Panc1 (cell line): Measurements from ENCODE around the gene PIWIL1. TPM values are rescaled to one million over a fixed set of nuclear protein-coding genes. Genes with fewer than 3 reads are reported as not detected.

Experiments
- ATAC-seq: fragments of 200-7000 bp; cut with Tn5 transposase; 2 replicates; pipeline ENCODE4 v1.9.1; 2020; ENCODE audit warnings: mild to moderate bottlenecking, moderate library complexity
- BruUV-seq: library from RNA; stranded (reverse); fragments of 400-500 nt; replicated peaks from 2 replicates; lab custom pipeline; 2021; lab: Mats Ljungman, UMichigan
- CTCF ChIA-PET: fragments of 300-600 bp; sonication (Branson Sonifier 250); formaldehyde crosslinking; loops from one replicate; lab custom pipeline; 2022; ENCODE audit warnings: antibody characterized with exemption; lab: Charles Lee
- POLR2A ChIA-PET: fragments of 300-600 bp; sonication (Branson Sonifier 250); formaldehyde crosslinking; loops from one replicate; lab custom pipeline; 2022; ENCODE audit warnings: antibody characterized with exemption; lab: Charles Lee
- DNase-seq: peaks from one replicate; pipeline ENCODE4 v3.0.0-alpha.2; 2010; ENCODE audit warnings: low read depth, low spot score
- H3K27ac ChIP-seq: 2 replicates; pipeline ENCODE4 v1.5.1; 2011; ENCODE audit warnings: mild to moderate bottlenecking, low read length, inconsistent platforms
- H3K27me3 ChIP-seq: fragments of 200-500 bp; sonication (Bioruptor generic); 2 replicates; pipeline ENCODE4 v1.6.0; 2014; ENCODE audit warnings: low read length, inconsistent platforms; ENCODE audit not compliant: control insufficient read depth, insufficient read depth
- H3K36me3 ChIP-seq: fragments of 200-500 bp; sonication (Bioruptor generic); 2 replicates; pipeline ENCODE4 v1.5.1; 2014; ENCODE audit warnings: inconsistent platforms, mild to moderate bottlenecking, low read length, moderate library complexity; ENCODE audit not compliant: control insufficient read depth, insufficient read depth
- H3K4me1 ChIP-seq: 2 replicates; pipeline ENCODE4 v1.5.1; 2011; ENCODE audit warnings: inconsistent platforms, mild to moderate bottlenecking, low read length, moderate library complexity; ENCODE audit not compliant: control insufficient read depth, insufficient read depth
- H3K4me3 ChIP-seq, 2 experiments: 2 replicates each; pipeline ENCODE4 v1.5.1; 2011 to 2012; ENCODE audit warnings: low read depth in 2 of 2, low read length in 2 of 2, mild to moderate bottlenecking in 2 of 2, inconsistent platforms in 1 of 2, moderate library complexity in 1 of 2
- H3K9me3 ChIP-seq: fragments of 200-500 bp; sonication (Bioruptor generic); 2 replicates; pipeline ENCODE4 v1.5.1; 2014; ENCODE audit warnings: low read depth, mild to moderate bottlenecking, inconsistent platforms, low read length, moderate library complexity; ENCODE audit not compliant: control insufficient read depth, insufficient read depth
- POLR2AphosphoS5 ChIP-seq: IDR thresholded peaks from 2 replicates; pipeline ENCODE4 v1.6.1; 2012; ENCODE audit warnings: mild to moderate bottlenecking, low read depth, low read length, moderate library complexity
- SIN3A ChIP-seq: IDR thresholded peaks from 2 replicates; pipeline ENCODE4 v1.6.1; 2012; ENCODE audit warnings: low read depth, mild to moderate bottlenecking, low read length, moderate library complexity, borderline replicate concordance; ENCODE audit not compliant: insufficient read depth
- TCF7L2 ChIP-seq: IDR thresholded peaks from 2 replicates; pipeline ENCODE4 v1.6.1; 2011; ENCODE audit warnings: mild to moderate bottlenecking, low read depth, low read length, inconsistent platforms
- in situ Hi-C: cut with HindIII; loops from 2 replicates; pipeline ENCODE4 v1.10.0; 2016; ENCODE audit warnings: low sequenced_read_pairs, low pct_unique_long_range_greater_than_20kb
- intact Hi-C: fragments of 100-400 bp; cut with micrococcal nuclease; formaldehyde crosslinking; loops from one replicate; pipeline ENCODE4 v1.10.0; 2022; ENCODE audit not compliant: unreplicated experiment
- total RNA-seq: library from RNA; stranded (reverse); gene quantifications from one replicate; pipeline ENCODE4 v1.2.1, GENCODE V29; 2021; ENCODE audit not compliant: unreplicated experiment
- TF ChIP-seq, protein P1 (sequence below), 2 experiments: IDR thresholded peaks; 2 replicates each; pipeline ENCODE4 v1.6.1; 2011 to 2012; ENCODE audit warnings: low read depth in 2 of 2, control low read depth in 1 of 2, low read length in 1 of 2, mild to moderate bottlenecking in 1 of 2, moderate library complexity in 1 of 2; ENCODE audit not compliant: insufficient read depth in 1 of 2
- TF ChIP-seq, protein P2 (sequence below): fragments of 450-650 bp; IDR thresholded peaks from 2 replicates; pipeline ENCODE4 v1.5.1; 2017; ENCODE audit warnings: mild to moderate bottlenecking

PIWIL1 gene
- total RNA-seq, 1 experiment from 2014 or later = not detected

DNA sequence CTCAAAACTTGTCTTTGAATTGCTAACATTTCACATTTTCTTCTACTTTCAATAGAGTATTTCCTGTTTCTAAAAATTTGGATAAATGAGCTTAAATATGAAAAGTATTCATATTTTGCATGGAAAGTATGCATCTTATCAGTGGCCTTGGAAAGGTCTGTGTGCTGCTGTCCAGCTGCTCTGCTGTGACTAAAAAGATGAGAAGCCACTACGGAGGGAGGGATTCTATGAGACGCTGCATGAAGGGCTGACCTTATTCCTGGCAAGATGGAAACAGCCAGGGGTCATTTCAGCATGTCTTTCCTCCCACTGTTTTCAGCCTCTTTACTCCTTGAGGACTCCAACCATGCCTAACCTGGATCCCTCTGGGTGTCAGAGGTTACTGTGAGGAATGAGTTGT is 13.0 kb downstream of the PIWIL1 start:
- H3K9me3 ChIP-seq = no peaks in the 10 kb centered on the region
- H3K27me3 ChIP-seq = peaks cover 9% of the 10 kb centered on the region
- H3K27ac ChIP-seq = no peak overlapping the region
- TF ChIP-seq, protein P1, sequence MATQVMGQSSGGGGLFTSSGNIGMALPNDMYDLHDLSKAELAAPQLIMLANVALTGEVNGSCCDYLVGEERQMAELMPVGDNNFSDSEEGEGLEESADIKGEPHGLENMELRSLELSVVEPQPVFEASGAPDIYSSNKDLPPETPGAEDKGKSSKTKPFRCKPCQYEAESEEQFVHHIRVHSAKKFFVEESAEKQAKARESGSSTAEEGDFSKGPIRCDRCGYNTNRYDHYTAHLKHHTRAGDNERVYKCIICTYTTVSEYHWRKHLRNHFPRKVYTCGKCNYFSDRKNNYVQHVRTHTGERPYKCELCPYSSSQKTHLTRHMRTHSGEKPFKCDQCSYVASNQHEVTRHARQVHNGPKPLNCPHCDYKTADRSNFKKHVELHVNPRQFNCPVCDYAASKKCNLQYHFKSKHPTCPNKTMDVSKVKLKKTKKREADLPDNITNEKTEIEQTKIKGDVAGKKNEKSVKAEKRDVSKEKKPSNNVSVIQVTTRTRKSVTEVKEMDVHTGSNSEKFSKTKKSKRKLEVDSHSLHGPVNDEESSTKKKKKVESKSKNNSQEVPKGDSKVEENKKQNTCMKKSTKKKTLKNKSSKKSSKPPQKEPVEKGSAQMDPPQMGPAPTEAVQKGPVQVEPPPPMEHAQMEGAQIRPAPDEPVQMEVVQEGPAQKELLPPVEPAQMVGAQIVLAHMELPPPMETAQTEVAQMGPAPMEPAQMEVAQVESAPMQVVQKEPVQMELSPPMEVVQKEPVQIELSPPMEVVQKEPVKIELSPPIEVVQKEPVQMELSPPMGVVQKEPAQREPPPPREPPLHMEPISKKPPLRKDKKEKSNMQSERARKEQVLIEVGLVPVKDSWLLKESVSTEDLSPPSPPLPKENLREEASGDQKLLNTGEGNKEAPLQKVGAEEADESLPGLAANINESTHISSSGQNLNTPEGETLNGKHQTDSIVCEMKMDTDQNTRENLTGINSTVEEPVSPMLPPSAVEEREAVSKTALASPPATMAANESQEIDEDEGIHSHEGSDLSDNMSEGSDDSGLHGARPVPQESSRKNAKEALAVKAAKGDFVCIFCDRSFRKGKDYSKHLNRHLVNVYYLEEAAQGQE (IDR thresholded peaks at IDR 0.05; ENCODE audit: insufficient read depth in 1 of 2, low read depth in 2 of 2, low read length in 1 of 2) = no peak
- no peak for TF ChIP-seq TCF7L2
- TF ChIP-seq, protein P2, sequence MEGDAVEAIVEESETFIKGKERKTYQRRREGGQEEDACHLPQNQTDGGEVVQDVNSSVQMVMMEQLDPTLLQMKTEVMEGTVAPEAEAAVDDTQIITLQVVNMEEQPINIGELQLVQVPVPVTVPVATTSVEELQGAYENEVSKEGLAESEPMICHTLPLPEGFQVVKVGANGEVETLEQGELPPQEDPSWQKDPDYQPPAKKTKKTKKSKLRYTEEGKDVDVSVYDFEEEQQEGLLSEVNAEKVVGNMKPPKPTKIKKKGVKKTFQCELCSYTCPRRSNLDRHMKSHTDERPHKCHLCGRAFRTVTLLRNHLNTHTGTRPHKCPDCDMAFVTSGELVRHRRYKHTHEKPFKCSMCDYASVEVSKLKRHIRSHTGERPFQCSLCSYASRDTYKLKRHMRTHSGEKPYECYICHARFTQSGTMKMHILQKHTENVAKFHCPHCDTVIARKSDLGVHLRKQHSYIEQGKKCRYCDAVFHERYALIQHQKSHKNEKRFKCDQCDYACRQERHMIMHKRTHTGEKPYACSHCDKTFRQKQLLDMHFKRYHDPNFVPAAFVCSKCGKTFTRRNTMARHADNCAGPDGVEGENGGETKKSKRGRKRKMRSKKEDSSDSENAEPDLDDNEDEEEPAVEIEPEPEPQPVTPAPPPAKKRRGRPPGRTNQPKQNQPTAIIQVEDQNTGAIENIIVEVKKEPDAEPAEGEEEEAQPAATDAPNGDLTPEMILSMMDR = no peak
- TF ChIP-seq SIN3A = no peak
- TF ChIP-seq POLR2AphosphoS5 = no peak
- H3K4me3 ChIP-seq = no peak overlapping the region
- in situ Hi-C loops (no loop called here), intact Hi-C loops (no loop called here)
- no peaks in the 10 kb centered on the region for H3K4me1 ChIP-seq
- no peaks in the 10 kb centered on the region for H3K36me3 ChIP-seq
- no peak for ATAC-seq
- BruUV-seq = no TSS peak
- no peak for DNase-seq
- ChIA-PET POLR2A (no interaction called here), CTCF (no interaction called here)

DNA sequence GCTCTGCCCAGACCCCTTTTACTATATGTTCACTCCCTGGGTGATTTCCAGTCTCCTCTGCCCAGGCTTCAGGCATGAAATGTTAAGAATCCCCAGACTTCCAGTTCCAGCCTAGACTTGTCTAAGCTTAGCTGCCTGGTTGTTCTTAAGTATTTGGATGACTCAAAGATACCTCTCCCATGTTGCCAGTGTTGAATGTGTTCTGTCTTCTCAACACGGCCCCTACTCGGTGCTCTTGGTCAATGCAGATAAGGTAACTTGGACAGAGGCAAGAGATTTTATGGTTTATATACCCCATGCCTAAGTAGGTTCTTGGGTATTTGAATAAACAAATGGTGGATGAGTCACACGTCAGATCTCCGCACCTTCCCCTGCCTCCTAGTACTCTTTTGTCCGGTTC is 13.6 kb downstream of the PIWIL1 start:
- H3K4me1 ChIP-seq = no peaks in the 10 kb centered on the region
- peaks cover 12% of the 10 kb centered on the region for H3K27me3 ChIP-seq
- intact Hi-C loops = no loop called here
- in situ Hi-C loops = no loop called here
- H3K9me3 ChIP-seq = no peaks in the 10 kb centered on the region
- H3K36me3 ChIP-seq = no peaks in the 10 kb centered on the region
- DNase-seq = no peak
- H3K27ac ChIP-seq = no peak overlapping the region
- ATAC-seq = no peak
- TF ChIP-seq, protein P1 (IDR thresholded peaks at IDR 0.05; ENCODE audit: insufficient read depth in 1 of 2, low read depth in 2 of 2, low read length in 1 of 2) = no peak
- TF ChIP-seq POLR2AphosphoS5 (no peak), TCF7L2 (no peak)
- no peak overlapping the region for H3K4me3 ChIP-seq
- ChIA-PET CTCF (no interaction called here), POLR2A (no interaction called here)
- no TSS peak for BruUV-seq
